Osteoblast (primary cell): ENCODE results near the gene MALRD1. TPM values are rescaled to one million over a fixed set of nuclear protein-coding genes. Genes with fewer than 3 reads are reported as not detected.

ENCODE experiments used
- DNase-seq: peaks from one replicate; pipeline ENCODE4 v3.0.0; 2011; ENCODE audit warnings: low spot score, mixed read lengths; ENCODE audit not compliant: insufficient read length; ENCODE audit errors: missing footprints
- H2AFZ ChIP-seq: 2 replicates; pipeline ENCODE4 v1.6.0; 2011; ENCODE audit warnings: mild to moderate bottlenecking, low read length
- H3K27ac ChIP-seq: 2 replicates; pipeline ENCODE4 v1.5.1; 2011; ENCODE audit warnings: mild to moderate bottlenecking, low read depth, low read length, moderate library complexity
- H3K27me3 ChIP-seq: 2 replicates; pipeline ENCODE4 v1.6.0; 2012; ENCODE audit warnings: mild to moderate bottlenecking, control low read depth, inconsistent platforms, low read length, moderate library complexity; ENCODE audit not compliant: insufficient read depth
- H3K36me3 ChIP-seq: 2 replicates; pipeline ENCODE4 v1.5.1; 2011; ENCODE audit warnings: mild to moderate bottlenecking, low read length, control low read depth, moderate library complexity; ENCODE audit not compliant: insufficient read depth
- H3K4me1 ChIP-seq: 2 replicates; pipeline ENCODE4 v1.5.1; 2011; ENCODE audit warnings: mild to moderate bottlenecking, low read length, control low read depth, moderate library complexity; ENCODE audit not compliant: insufficient read depth
- H3K4me2 ChIP-seq: 2 replicates; pipeline ENCODE4 v1.6.0; 2011; ENCODE audit warnings: mild to moderate bottlenecking, low read length; ENCODE audit not compliant: insufficient read depth
- H3K4me3 ChIP-seq: fragments of 200-600 bp; sonication (generic); 3 replicates; pipeline ENCODE4 v1.5.1; 2012; ENCODE audit warnings: mild to moderate bottlenecking, low read length, inconsistent platforms; ENCODE audit not compliant: insufficient read depth
- H3K79me2 ChIP-seq: 2 replicates; pipeline ENCODE4 v1.6.0; 2012; ENCODE audit warnings: mild to moderate bottlenecking, low read length, control low read depth, inconsistent platforms; ENCODE audit not compliant: insufficient read depth
- H3K9me3 ChIP-seq: 2 replicates; pipeline ENCODE4 v1.5.1; 2011; ENCODE audit warnings: low read depth, low read length, control low read depth
- H4K20me1 ChIP-seq: 2 replicates; pipeline ENCODE4 v1.6.0; 2012; ENCODE audit warnings: mild to moderate bottlenecking, low read length, control low read depth; ENCODE audit not compliant: insufficient read depth
- CTCF ChIP-seq: IDR thresholded peaks from 2 replicates; pipeline ENCODE4 v1.5.1; 2011; ENCODE audit warnings: mild to moderate bottlenecking, low read depth, low read length, moderate library complexity; ENCODE audit errors: extremely low read depth
- total RNA-seq: library from RNA; depleted of rRNA; stranded (reverse); fragments of >200 nt; gene quantifications from 2 replicates; pipeline ENCODE4 v1.2.3, GENCODE V29; 2012

MALRD1 gene
- total RNA-seq, 1 donor: 2.9 TPM

DNA sequence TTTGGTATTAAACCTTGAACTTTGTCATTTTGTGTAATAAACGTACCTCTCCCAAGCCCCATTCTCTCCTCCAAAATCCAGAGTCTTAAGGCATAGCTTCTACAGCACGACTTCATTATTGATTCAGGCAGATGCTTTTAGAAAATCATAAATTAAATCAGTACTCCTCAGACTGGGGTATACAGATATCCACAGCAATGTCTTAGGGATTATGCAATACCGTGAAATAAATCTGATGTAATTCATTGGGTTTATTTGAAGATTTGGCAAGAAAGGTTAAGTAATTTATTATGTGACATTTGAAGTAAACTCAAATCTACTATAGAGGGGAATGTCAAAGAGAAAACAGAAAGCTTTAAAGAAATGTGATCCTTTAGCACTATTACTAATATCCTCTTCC lies 521.5 kb downstream of the MALRD1 start:
- H2AFZ ChIP-seq: no peak overlapping the region
- H3K27ac ChIP-seq: no peak overlapping the region
- no peak overlapping the region for H3K4me3 ChIP-seq
- TF ChIP-seq CTCF: no peak
- DNase-seq: no peak
- no peak overlapping the region for H3K4me2 ChIP-seq
- H4K20me1 ChIP-seq: no peaks in the 10 kb centered on the region
- H3K9me3 ChIP-seq: no peaks in the 10 kb centered on the region
- H3K4me1 ChIP-seq: no peaks in the 10 kb centered on the region
- no peaks in the 10 kb centered on the region for H3K79me2 ChIP-seq
- H3K36me3 ChIP-seq: no peaks in the 10 kb centered on the region
- no peaks in the 10 kb centered on the region for H3K27me3 ChIP-seq

GRCh38 chr10:19570991-19571390 lies 522.4 kb downstream of the MALRD1 start:
- no peaks in the 10 kb centered on the region for H3K27me3 ChIP-seq
- no peaks in the 10 kb centered on the region for H3K79me2 ChIP-seq
- no peak overlapping the region for H3K27ac ChIP-seq
- H3K4me1 ChIP-seq: no peaks in the 10 kb centered on the region
- no peaks in the 10 kb centered on the region for H4K20me1 ChIP-seq
- no peaks in the 10 kb centered on the region for H3K9me3 ChIP-seq
- no peaks in the 10 kb centered on the region for H3K36me3 ChIP-seq
- TF ChIP-seq CTCF: no peak
- no peak overlapping the region for H3K4me2 ChIP-seq
- no peak overlapping the region for H2AFZ ChIP-seq
- no peak for DNase-seq
- H3K4me3 ChIP-seq: no peak overlapping the region

DNA sequence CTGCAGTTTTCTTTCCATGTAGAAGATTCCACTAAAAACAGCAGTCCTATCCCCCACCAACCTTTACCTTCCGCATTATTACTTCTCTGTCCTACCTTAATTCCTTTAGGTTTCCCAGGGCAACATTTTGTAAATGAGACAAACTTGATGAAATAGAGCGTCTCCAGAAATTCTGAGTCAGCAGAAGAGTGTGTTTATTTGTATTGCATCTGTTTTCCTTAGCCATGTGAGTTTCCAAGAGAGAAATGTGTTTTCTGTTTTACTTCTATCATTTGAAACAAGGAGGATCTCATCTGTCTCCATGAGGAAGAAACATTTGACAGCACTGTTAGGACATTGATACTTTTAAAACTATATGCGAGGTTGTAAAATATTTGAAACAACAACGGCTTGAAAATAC lies 523.5 kb downstream of the MALRD1 start:
- H3K36me3 ChIP-seq: no peaks in the 10 kb centered on the region
- no peaks in the 10 kb centered on the region for H4K20me1 ChIP-seq
- no peak for DNase-seq
- no peak overlapping the region for H3K4me2 ChIP-seq
- no peak overlapping the region for H3K27ac ChIP-seq
- H3K27me3 ChIP-seq: no peaks in the 10 kb centered on the region
- H2AFZ ChIP-seq: no peak overlapping the region
- no peaks in the 10 kb centered on the region for H3K79me2 ChIP-seq
- no peak for TF ChIP-seq CTCF
- H3K4me3 ChIP-seq: no peak overlapping the region
- H3K4me1 ChIP-seq: no peaks in the 10 kb centered on the region
- no peaks in the 10 kb centered on the region for H3K9me3 ChIP-seq

DNA sequence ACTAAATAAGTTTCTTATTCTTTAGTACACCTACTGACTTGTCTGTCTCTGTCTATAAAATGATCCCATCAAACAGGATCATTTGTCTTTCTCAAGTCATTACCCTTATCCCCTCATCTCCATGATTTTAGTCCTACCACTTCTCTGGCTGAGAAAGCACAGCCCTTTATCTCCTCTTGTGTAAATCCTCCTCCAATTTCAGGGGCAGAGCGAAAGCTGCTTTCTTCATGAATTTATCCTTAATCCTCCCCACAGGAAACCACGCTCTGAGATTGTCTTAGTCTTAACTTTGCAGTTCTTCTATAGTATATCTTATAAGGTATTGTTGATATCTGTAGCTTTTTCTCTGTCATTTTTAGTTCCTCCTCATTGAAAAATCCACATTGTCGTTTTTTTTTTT lies 528.0 kb downstream of the MALRD1 start:
- no peak for TF ChIP-seq CTCF
- Histone ChIP-seq H4K20me1 (no peaks in the 10 kb centered on the region), H3K79me2 (no peaks in the 10 kb centered on the region), H3K4me1 (no peaks in the 10 kb centered on the region), H3K27me3 (no peaks in the 10 kb centered on the region), H3K36me3 (no peaks in the 10 kb centered on the region), H3K4me3 (no peak overlapping the region), H3K4me2 (no peak overlapping the region), H3K9me3 (no peaks in the 10 kb centered on the region), H2AFZ (no peak overlapping the region), H3K27ac (no peak overlapping the region)
- DNase-seq: no peak
